NT2/D1 (cell line): Measurements from ENCODE around the gene NUMB.

ENCODE experiments used
- DNase-seq: peaks from one replicate; pipeline ENCODE4 v3.0.0-alpha.2; 2011; ENCODE audit warnings: low read depth, low spot score
- H3K27me3 ChIP-seq: 2 replicates; pipeline ENCODE4 v1.6.0; 2011; ENCODE audit warnings: mild to moderate bottlenecking; ENCODE audit not compliant: insufficient read length, insufficient read depth
- H3K36me3 ChIP-seq: 2 replicates; pipeline ENCODE4 v1.6.1; 2011; ENCODE audit warnings: mild to moderate bottlenecking, low read length, mixed read lengths; ENCODE audit not compliant: insufficient read depth, insufficient read length
- H3K4me1 ChIP-seq: 2 replicates; pipeline ENCODE4 v1.5.1; 2011; ENCODE audit not compliant: insufficient read depth, insufficient read length
- H3K4me3 ChIP-seq: 2 replicates; pipeline ENCODE4 v1.5.1; 2011; ENCODE audit warnings: low read depth; ENCODE audit not compliant: insufficient read length
- H3K9ac ChIP-seq: 2 replicates; pipeline ENCODE4 v1.6.0; 2011; ENCODE audit warnings: low read depth; ENCODE audit not compliant: insufficient read length
- H3K9me3 ChIP-seq: 2 replicates; pipeline ENCODE4 v1.5.1; 2011; ENCODE audit warnings: mild to moderate bottlenecking, low read length; ENCODE audit not compliant: insufficient read depth
- SUZ12 ChIP-seq: IDR thresholded peaks from 2 replicates; pipeline ENCODE4 v1.6.1; 2011; ENCODE audit not compliant: insufficient read length, insufficient read depth; ENCODE audit errors: extremely low read depth
- YY1 ChIP-seq: IDR thresholded peaks from 2 replicates; pipeline ENCODE4 v1.6.1; 2011; ENCODE audit not compliant: insufficient read length, insufficient read depth
- ZNF274 ChIP-seq: IDR thresholded peaks from 2 replicates; pipeline ENCODE4 v1.6.1; 2011; ENCODE audit warnings: mild to moderate bottlenecking, low read depth, low read length

The NUMB gene

DNA sequence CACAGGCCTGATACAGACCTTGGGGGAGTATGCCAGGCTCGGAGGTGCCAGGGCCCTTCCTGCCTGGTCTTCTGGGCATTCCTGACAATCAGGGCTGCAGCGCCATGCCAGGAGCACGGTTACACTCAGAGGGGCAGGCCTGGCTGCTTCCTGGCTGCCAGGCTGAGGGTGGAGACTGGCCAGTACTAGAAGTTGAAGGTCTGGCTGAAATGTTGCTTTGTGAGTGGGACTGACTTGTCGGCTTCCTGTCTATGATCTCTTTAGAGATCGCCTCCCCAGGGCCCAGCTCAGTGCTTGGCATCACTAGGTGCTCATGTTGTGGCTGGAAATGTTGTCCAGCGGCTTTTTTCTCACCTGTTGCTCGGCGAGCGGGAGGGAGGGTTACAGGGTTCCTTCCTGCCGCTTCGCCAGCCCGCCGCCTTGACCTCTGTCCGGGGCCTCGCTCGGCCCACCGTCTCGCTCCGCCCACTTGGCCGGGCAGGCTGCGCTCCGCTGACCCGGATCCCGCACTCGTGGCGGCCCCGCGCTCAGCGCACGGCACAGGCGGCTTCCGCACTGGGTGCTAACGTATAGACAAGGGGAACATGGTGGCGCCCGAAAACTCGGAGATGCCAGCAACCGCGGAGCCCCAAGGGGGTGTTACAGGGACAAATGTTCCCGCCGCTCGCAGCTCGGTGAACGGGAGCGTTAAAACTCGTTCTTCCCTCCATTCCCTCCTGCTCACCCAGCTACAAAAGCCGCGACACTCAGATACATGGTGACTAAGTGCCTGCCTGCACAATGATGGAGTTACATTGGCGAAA lies 188.4 kb downstream of the NUMB start:
- Histone ChIP-seq H3K9ac (no peak overlapping the region), H3K36me3 (peaks cover 19% of the 10 kb centered on the region), H3K4me1 (no peaks in the 10 kb centered on the region), H3K9me3 (no peaks in the 10 kb centered on the region), H3K27me3 (no peaks in the 10 kb centered on the region), H3K4me3 (no peak overlapping the region)
- TF ChIP-seq ZNF274 (no peak), YY1 (no peak), SUZ12 (no peak)
- DNase-seq, result no peak

DNA sequence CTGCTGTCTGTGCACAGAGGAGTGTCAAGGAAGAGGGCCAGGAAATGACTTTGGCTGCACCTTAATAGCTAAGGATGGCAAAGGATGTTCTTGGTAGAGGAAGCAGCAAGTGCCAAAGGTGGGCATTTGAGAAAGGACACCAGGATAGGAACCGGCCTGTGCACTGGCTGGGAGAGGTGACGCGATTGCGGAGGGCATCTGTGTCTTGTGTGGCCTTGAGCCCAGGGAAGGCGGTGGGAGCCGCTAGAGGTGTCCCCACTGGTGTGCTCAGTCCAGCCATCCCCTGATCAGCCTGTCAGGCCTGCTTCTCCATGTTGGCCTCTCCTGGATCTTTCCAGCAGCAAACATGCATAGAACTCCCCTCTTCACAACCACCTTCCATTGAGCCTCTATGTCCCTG lies 190.9 kb downstream of the NUMB start:
- H3K4me1 ChIP-seq, result no peaks in the 10 kb centered on the region
- TF ChIP-seq ZNF274, result no peak
- TF ChIP-seq SUZ12, result no peak
- no peak for TF ChIP-seq YY1
- H3K27me3 ChIP-seq, result no peaks in the 10 kb centered on the region
- no peaks in the 10 kb centered on the region for H3K9me3 ChIP-seq
- H3K9ac ChIP-seq, result no peak overlapping the region
- no peak for DNase-seq
- peaks cover 7% of the 10 kb centered on the region for H3K36me3 ChIP-seq
- H3K4me3 ChIP-seq, result no peak overlapping the region

DNA sequence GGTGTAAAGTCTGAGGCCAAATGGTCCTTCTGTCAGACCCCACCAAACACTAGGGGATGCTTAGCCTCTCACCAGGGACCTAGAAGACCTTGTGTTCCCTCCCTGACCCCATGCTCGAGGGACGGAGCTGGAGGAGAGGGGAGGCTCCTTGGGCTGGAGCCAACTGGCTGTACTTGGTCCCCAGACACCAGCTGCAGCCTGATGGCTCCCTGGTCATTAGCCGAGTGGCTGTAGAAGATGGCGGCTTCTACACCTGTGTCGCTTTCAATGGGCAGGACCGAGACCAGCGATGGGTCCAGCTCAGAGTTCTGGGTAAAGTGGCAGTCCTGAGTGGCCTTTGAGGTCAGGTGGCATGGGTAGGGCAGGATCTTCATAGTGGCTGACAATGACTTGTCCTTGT lies 192.0 kb downstream of the NUMB start:
- no peak overlapping the region for H3K9ac ChIP-seq
- H3K36me3 ChIP-seq, result peaks cover 5% of the 10 kb centered on the region
- no peak for TF ChIP-seq YY1
- TF ChIP-seq ZNF274, result no peak
- TF ChIP-seq SUZ12, result no peak
- H3K9me3 ChIP-seq, result no peaks in the 10 kb centered on the region
- DNase-seq, result no peak
- H3K4me3 ChIP-seq, result no peak overlapping the region
- peaks cover 2% of the 10 kb centered on the region for H3K4me1 ChIP-seq
- no peaks in the 10 kb centered on the region for H3K27me3 ChIP-seq

- Histone ChIP-seq H3K4me1 (peaks cover 2% of the 10 kb centered on the region), H3K4me3 (no peak overlapping the region), H3K9ac (no peak overlapping the region), H3K27me3 (no peaks in the 10 kb centered on the region), H3K36me3 (peaks cover 5% of the 10 kb centered on the region), H3K9me3 (no peaks in the 10 kb centered on the region)
- no peak for DNase-seq
- TF ChIP-seq ZNF274 (no peak), YY1 (no peak), SUZ12 (no peak)
Measured at GRCh38 chr14:73265721-73266046, 192.7 kb downstream of the NUMB start.

DNA sequence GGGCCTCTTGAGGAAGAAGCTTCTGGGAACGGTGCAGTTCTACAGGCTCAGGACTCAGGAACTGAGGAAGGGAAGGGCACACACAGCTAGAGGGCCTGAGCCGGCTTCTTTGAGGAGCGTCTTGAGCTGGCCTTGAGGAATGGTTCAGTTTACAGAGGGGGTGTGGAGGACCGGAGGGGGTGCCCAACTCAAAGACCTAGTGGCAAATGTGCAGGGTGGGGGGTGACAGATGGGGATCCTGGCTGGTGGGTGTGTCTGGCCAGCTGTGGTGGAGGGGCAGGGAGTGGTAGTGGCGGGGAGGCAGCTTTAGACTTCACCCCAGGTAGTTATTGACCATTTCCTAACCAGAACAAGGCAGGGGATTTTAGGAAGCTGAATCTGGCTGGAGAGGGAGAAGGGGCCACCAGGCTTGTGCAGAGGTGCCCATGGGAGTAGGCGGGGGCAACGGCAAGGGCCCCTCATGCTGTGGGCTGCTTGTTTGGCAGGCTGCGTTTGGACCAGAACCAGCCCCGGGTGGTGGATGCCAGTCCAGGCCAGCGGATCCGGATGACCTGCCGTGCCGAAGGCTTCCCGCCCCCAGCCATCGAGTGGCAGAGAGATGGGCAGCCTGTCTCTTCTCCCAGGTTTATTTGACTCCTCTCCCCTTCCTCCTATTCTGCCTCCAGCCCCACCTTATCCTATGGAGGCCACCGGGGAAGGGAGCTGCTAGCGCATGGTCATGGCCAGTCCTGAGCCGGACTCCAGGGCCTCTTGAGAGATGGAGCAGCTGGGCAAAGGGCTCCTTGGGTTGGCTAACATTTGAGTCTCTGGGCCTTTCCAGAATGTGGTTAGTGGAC lies 193.2 kb downstream of the NUMB start:
- peaks cover 2% of the 10 kb centered on the region for H3K4me1 ChIP-seq
- no peaks in the 10 kb centered on the region for H3K9me3 ChIP-seq
- H3K4me3 ChIP-seq, result no peak overlapping the region
- H3K9ac ChIP-seq, result no peak overlapping the region
- H3K36me3 ChIP-seq, result peaks cover 5% of the 10 kb centered on the region
- H3K27me3 ChIP-seq, result no peaks in the 10 kb centered on the region
- TF ChIP-seq ZNF274, result no peak
- no peak for TF ChIP-seq SUZ12
- no peak for TF ChIP-seq YY1
- no peak for DNase-seq

- Histone ChIP-seq H3K9me3 (no peaks in the 10 kb centered on the region), H3K36me3 (peaks cover 5% of the 10 kb centered on the region), H3K4me3 (no peak overlapping the region), H3K27me3 (no peaks in the 10 kb centered on the region), H3K9ac (no peak overlapping the region), H3K4me1 (peaks cover 2% of the 10 kb centered on the region)
- DNase-seq, result no peak
- no peak for TF ChIP-seq SUZ12
- no peak for TF ChIP-seq ZNF274
- TF ChIP-seq YY1, result no peak
Measured at GRCh38 chr14:73264080-73264884, 194.1 kb downstream of the NUMB start.

DNA sequence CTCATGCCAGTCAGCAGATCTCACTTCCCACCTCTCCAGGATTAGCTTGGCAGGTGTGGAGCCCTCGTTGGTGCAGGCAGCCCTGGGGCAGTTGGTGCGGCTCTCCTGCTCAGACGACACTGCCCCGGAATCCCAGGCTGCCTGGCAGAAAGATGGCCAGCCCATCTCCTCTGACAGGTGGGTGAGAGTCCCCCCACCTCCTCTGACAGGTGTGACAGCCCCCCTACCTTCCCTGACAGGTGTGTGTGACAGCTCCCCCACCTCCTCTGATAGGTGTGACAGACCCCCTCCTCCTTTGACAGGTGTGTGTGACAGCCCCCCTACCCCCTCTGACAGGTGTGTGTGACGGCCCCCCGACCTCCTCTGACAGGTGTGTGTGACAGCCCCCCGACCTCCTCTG lies 194.7 kb downstream of the NUMB start:
- Histone ChIP-seq H3K27me3 (no peaks in the 10 kb centered on the region), H3K9me3 (no peaks in the 10 kb centered on the region), H3K4me3 (no peak overlapping the region), H3K9ac (no peak overlapping the region), H3K4me1 (peaks cover 2% of the 10 kb centered on the region), H3K36me3 (peaks cover 3% of the 10 kb centered on the region)
- no peak for DNase-seq
- TF ChIP-seq ZNF274 (no peak), SUZ12 (no peak), YY1 (no peak)
